Left kidney (tissue), 2 donors: ENCODE data around the gene ATF7. TPM values are rescaled to one million over a fixed set of nuclear protein-coding genes. Genes with fewer than 3 reads are reported as not detected.
"Not testable (repeated sequence)": the region's sequence is repeated elsewhere in the genome, so short reads cannot be mapped to it uniquely, and the experiment has no call there.

Source experiments
- DNase-seq: peaks from one replicate; pipeline ENCODE4 v3.0.0-alpha.2; 2013
- polyA plus RNA-seq: library from polyadenylated mRNA; unstranded; fragments of 120-200 nt; gene quantifications from one replicate; pipeline ENCODE4 v1.2.1, GENCODE V29; 2013; ENCODE audit not compliant: insufficient read length

The ATF7 gene
- polyA plus RNA-seq, 1 donor: 52.4 TPM

- not testable (repeated sequence) for DNase-seq
These were observed 27.2 kb downstream of the ATF7 start for GRCh38 chr12:53598971-53599370.

GRCh38 chr12:53596920-53597363 lies 29.2 kb downstream of the ATF7 start:
- peak; percentile 80 for DNase-seq

GRCh38 chr12:53594897-53595615 lies 31.1 kb downstream of the ATF7 start:
- no peak for DNase-seq

- no peak for DNase-seq
These were observed 32.5 kb downstream of the ATF7 start for GRCh38 chr12:53593707-53594106.

- DNase-seq: no peak
These were observed 33.2 kb downstream of the ATF7 start for GRCh38 chr12:53593031-53593430.

GRCh38 chr12:53592426-53592825 lies 33.8 kb downstream of the ATF7 start:
- DNase-seq: no peak

GRCh38 chr12:53591301-53592206 lies 34.6 kb downstream of the ATF7 start:
- DNase-seq: no peak

- DNase-seq: no peak
These were observed 35.5 kb downstream of the ATF7 start for GRCh38 chr12:53590652-53591051.

- no peak for DNase-seq
These were observed 36.3 kb downstream of the ATF7 start for GRCh38 chr12:53589915-53590314.

- no peak for DNase-seq
These were observed 36.8 kb downstream of the ATF7 start for GRCh38 chr12:53589423-53589822.

GRCh38 chr12:53588123-53588522 lies 38.1 kb downstream of the ATF7 start:
- DNase-seq: no peak

- no peak for DNase-seq
These were observed 39.4 kb downstream of the ATF7 start for GRCh38 chr12:53586745-53587144.

GRCh38 chr12:53585448-53586125 lies 40.6 kb downstream of the ATF7 start:
- no peak for DNase-seq

GRCh38 chr12:53579545-53579955 lies 46.6 kb downstream of the ATF7 start:
- DNase-seq: no peak

GRCh38 chr12:53578783-53579182 lies 47.4 kb downstream of the ATF7 start:
- no peak for DNase-seq

GRCh38 chr12:53577941-53578352 lies 48.2 kb downstream of the ATF7 start:
- DNase-seq: no peak

GRCh38 chr12:53575502-53576249 lies 50.5 kb downstream of the ATF7 start:
- no peak for DNase-seq

- no peak for DNase-seq
These were observed 53.9 kb downstream of the ATF7 start for GRCh38 chr12:53572134-53572758.

GRCh38 chr12:53571295-53571694 lies 54.9 kb downstream of the ATF7 start:
- no peak for DNase-seq

- no peak for DNase-seq
These were observed 57.2 kb downstream of the ATF7 start for GRCh38 chr12:53568809-53569557.
